ENCODE measurements around the gene ODF2L. TPM values are rescaled to one million over a fixed set of nuclear protein-coding genes. Genes with fewer than 3 reads are reported as not detected.

Gene ODF2L
- polyA plus RNA-seq, 4 donors, result 4.1 to 36.8 (median 12.3) TPM

DNA sequence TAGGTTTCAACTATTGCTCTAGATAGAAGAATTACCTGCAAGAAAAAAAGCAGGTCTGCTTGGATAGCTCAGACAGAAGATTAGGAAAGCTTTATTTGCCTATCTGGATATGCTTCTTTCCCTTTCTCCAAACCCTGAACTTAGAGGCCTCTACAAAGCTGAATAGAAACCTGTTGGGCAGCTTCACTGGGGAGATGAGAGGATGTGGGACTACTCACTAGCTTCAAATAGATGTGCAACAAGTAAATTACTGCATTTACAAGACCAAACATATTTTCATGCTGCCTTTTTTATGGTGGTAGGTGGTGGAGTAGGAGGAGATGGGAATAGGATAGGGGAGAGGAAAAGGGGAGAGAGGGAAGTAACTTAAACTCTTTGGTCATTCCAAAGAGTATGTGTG lies 34.3 kb upstream of the ODF2L start:
- no peak overlapping the region for H3K4me3 ChIP-seq (ENCODE audit: low read depth in 1 of 3, low read length in 3 of 3)
- peak overlapping the region in 1 of 3 donors; percentile 68 for H3K27ac ChIP-seq (ENCODE audit: low read depth in 1 of 3, low read length in 2 of 3)
- FAIRE-seq (no peak), DNase-seq (no peak)
- H3K4me1 ChIP-seq (ENCODE audit: control insufficient read depth in 3 of 3, insufficient read depth in 2 of 3, low read depth in 1 of 3, low read length in 2 of 3), result peaks cover 0 to 4% (median 0%) of the 10 kb centered on the region in 3 donors
- H3K27me3 ChIP-seq (ENCODE audit: control insufficient read depth in 3 of 3, insufficient read depth in 3 of 3, low read length in 3 of 3), result no peaks in the 10 kb centered on the region
- H3K36me3 ChIP-seq (ENCODE audit: control insufficient read depth in 3 of 3, insufficient read depth in 2 of 3, low read depth in 1 of 3, low read length in 3 of 3), result no peaks in the 10 kb centered on the region
- H3K9me3 ChIP-seq (ENCODE audit: control insufficient read depth in 2 of 2, insufficient read depth in 1 of 2, low read depth in 1 of 2, low read length in 1 of 2), result no peaks in the 10 kb centered on the region

DNA sequence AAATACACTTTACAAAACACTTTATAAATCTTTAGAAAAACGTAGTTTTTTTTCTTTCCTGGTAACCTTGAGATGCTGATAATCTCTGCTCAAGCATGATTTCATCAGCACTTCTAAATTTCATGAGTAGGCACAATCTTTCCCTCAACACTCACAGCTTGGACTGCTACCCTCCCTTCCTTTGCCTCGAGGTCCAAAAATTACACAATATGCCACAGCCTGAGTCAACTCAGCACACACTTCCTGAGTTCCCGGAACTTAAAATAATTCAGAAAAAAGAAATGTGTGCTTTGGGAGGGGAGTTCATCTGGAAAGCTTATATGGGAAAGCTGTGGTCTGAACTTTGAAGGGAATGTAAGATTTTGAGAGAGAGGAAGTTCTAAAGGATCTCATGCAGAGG lies 33.7 kb upstream of the ODF2L start:
- Histone ChIP-seq H3K27me3 (ENCODE audit: control insufficient read depth in 3 of 3, insufficient read depth in 3 of 3, low read length in 3 of 3) (no peaks in the 10 kb centered on the region), H3K36me3 (ENCODE audit: control insufficient read depth in 3 of 3, insufficient read depth in 2 of 3, low read depth in 1 of 3, low read length in 3 of 3) (no peaks in the 10 kb centered on the region), H3K4me1 (ENCODE audit: control insufficient read depth in 3 of 3, insufficient read depth in 2 of 3, low read depth in 1 of 3, low read length in 2 of 3) (peaks cover 0 to 4% (median 0%) of the 10 kb centered on the region in 3 donors), H3K9me3 (ENCODE audit: control insufficient read depth in 2 of 2, insufficient read depth in 1 of 2, low read depth in 1 of 2, low read length in 1 of 2) (no peaks in the 10 kb centered on the region), H3K27ac (ENCODE audit: low read depth in 1 of 3, low read length in 2 of 3) (peak overlapping the region in 1 of 3 donors; percentile 68), H3K4me3 (ENCODE audit: low read depth in 1 of 3, low read length in 3 of 3) (no peak overlapping the region)
- no peak for FAIRE-seq
- WGBS, 3 donors, result 22 to 32% (median 26%) methylated on average over 3 of the region's 3 CpGs
- peak in 1 of 2 donors; percentile 27 for DNase-seq

DNA sequence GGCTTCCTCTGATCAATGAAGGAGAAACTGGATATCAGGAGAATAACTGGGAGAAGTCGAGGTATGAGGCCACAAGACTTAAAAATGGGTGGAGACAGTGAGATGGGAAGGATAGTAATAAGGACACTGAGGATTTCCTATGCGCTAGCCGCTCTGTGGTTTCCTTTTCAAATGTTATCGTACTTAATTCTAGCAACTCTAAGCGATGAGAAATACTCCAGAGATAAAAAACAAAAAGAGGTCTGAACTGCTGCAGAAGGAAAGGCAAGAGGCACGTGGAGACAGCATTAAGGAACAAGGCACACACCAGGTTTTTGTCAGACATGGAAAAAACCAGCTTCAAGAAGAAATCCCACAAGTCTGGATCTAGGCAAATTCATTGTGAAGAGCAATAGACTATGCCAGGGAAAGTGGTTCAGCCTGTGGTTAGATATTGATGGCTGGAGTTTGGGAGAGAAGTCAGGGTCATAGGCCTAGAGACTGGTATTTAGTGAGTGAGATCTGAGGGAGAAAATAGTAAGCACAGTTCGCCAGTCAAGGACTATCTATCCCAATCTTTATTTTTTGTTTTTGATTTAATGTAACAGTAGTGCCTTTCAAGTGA lies 33.1 kb upstream of the ODF2L start:
- H3K27ac ChIP-seq (ENCODE audit: low read depth in 1 of 3, low read length in 2 of 3), result peak overlapping the region in 1 of 3 donors; percentile 1
- H3K4me3 ChIP-seq (ENCODE audit: low read depth in 1 of 3, low read length in 3 of 3), result no peak overlapping the region
- no peak for DNase-seq
- 75 to 80% (median 77%) methylated on average over 7 of the region's 7 CpGs for WGBS, 3 donors
- H3K36me3 ChIP-seq (ENCODE audit: control insufficient read depth in 3 of 3, insufficient read depth in 2 of 3, low read depth in 1 of 3, low read length in 3 of 3), result no peaks in the 10 kb centered on the region
- FAIRE-seq, result no peak
- no peaks in the 10 kb centered on the region for H3K9me3 ChIP-seq (ENCODE audit: control insufficient read depth in 2 of 2, insufficient read depth in 1 of 2, low read depth in 1 of 2, low read length in 1 of 2)
- no peaks in the 10 kb centered on the region for H3K27me3 ChIP-seq (ENCODE audit: control insufficient read depth in 3 of 3, insufficient read depth in 3 of 3, low read length in 3 of 3)
- peaks cover 0 to 4% (median 0%) of the 10 kb centered on the region in 3 donors for H3K4me1 ChIP-seq (ENCODE audit: control insufficient read depth in 3 of 3, insufficient read depth in 2 of 3, low read depth in 1 of 3, low read length in 2 of 3)

DNA sequence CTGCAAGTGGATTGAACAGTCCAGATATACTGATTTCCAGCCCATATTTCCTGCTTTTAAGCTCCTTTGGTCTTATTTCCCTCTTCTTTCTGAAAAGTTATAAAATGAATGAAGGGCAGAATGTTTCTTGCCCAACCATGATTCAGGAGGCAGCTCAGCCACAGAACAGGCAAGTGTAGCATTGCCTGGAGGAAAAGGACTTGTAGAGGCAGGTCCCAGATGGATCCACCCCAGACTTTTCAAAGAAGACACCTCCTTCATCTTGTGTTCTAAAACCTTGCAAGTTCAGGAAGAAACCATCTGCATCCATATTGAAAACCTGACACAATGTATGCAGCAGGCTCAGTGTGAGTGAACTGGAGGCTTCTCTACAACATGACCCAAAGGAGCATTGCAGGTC lies 27.8 kb upstream of the ODF2L start, which contains the start of gene CLCA2:
Gene CLCA2, plus strand, starts transcription at position 299 of the 400 bp plus-strand sequence. Its CDS starts 77 bp downstream, at position 376.
- Histone ChIP-seq H3K27ac (ENCODE audit: low read depth in 1 of 3, low read length in 2 of 3) (no peak within 1 kb of the TSS), H3K27me3 (ENCODE audit: control insufficient read depth in 3 of 3, insufficient read depth in 3 of 3, low read length in 3 of 3) (no peaks in the 10 kb centered on the region), H3K4me3 (ENCODE audit: low read depth in 1 of 3, low read length in 3 of 3) (no peak within 1 kb of the TSS), H3K36me3 (ENCODE audit: control insufficient read depth in 3 of 3, insufficient read depth in 2 of 3, low read depth in 1 of 3, low read length in 3 of 3) (no peaks in the 10 kb centered on the region), H3K4me1 (ENCODE audit: control insufficient read depth in 3 of 3, insufficient read depth in 2 of 3, low read depth in 1 of 3, low read length in 2 of 3) (no peaks in the 10 kb centered on the region), H3K9me3 (ENCODE audit: control insufficient read depth in 2 of 2, insufficient read depth in 1 of 2, low read depth in 1 of 2, low read length in 1 of 2) (no peaks in the 10 kb centered on the region)
- FAIRE-seq (no peak), DNase-seq (no peak)

DNA sequence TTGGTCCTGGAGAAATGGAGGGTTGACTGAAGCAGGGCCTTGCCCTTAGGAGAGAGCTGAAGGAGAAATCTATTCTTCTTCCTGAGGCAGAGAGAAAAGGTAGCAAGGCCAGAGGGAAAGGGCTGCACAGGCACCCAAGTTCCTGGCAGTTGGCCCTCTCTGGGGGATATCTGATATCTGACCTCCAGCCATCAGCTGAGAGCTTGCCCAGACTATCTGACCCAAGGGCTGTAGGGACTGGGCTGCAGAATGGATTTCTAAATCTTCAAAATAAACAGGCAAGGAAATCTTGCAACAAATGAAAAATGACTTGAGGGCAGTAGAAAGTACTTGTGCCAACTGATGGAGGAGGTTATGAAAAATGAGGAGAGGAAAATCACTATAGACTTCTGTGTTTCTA lies 27.4 kb upstream of the ODF2L start:
- no peak for FAIRE-seq
- Histone ChIP-seq H3K27ac (ENCODE audit: low read depth in 1 of 3, low read length in 2 of 3) (no peak overlapping the region), H3K4me1 (ENCODE audit: control insufficient read depth in 3 of 3, insufficient read depth in 2 of 3, low read depth in 1 of 3, low read length in 2 of 3) (no peaks in the 10 kb centered on the region), H3K36me3 (ENCODE audit: control insufficient read depth in 3 of 3, insufficient read depth in 2 of 3, low read depth in 1 of 3, low read length in 3 of 3) (no peaks in the 10 kb centered on the region), H3K27me3 (ENCODE audit: control insufficient read depth in 3 of 3, insufficient read depth in 3 of 3, low read length in 3 of 3) (no peaks in the 10 kb centered on the region), H3K4me3 (ENCODE audit: low read depth in 1 of 3, low read length in 3 of 3) (no peak overlapping the region), H3K9me3 (ENCODE audit: control insufficient read depth in 2 of 2, insufficient read depth in 1 of 2, low read depth in 1 of 2, low read length in 1 of 2) (no peaks in the 10 kb centered on the region)
- DNase-seq, result no peak

DNA sequence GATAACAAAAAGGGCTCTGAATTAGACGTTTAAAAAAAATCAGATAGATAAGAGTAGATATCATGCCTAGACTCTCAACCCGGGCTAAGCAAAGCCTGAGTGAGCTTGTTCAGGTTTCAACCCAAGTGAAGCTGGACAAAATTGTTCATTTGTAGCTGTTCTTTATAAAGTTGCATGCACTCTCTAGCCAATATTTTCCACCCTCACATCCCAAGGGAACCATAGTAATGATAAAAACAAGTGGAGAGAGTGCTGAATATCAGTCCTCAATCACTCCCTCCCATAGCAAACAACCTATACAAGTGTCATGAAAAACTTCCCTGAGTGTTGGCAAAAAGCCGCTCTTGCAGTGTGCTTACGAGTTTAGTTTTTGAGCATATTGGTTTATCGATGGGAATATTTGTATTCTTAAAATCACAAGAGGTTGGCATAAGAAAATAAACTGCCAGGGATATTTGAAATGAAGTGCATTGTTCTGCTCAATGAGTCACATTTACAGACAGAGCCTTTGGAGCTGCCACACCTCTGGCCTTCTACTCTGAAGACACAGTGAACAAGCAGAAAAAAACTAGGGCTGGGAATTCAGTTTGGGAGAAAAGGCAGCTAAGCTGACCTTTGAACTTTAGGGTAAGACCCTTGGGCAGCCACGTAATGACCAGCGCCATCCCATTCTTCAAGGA lies 25.6 kb upstream of the ODF2L start:
- WGBS, 3 donors, result 63 to 79% (median 74%) methylated on average over 7 of the region's 7 CpGs
- H3K27ac ChIP-seq (ENCODE audit: low read depth in 1 of 3, low read length in 2 of 3), result no peak overlapping the region

DNA sequence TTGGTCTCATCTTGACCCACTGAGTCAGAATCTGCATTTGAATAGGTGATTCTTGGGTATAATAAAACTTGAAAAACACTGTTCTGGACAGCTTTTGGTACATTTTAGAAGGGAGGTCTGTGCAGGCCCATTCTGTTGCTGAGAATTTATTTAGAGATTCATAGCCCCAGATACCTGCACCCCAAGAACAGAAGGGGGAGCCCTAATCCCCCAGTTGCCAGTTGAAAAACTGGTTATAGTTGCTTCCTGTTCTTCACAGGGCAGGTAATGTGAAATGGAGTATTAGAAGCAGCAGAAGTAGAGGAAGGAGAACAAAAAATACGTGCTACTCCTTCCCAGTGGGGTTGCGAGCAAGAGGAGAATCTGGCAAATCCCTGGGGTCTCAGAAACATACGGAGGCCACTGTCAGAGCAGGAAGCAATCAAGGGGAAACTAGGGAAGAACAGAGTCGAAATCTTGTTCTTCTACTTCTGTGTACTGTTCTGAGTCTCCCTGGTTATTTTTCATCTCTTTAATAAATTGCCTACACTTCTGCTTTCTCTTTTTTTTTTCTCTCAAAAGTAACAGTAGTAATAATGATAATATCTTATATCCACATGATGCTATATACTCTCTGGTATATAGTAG lies 23.3 kb upstream of the ODF2L start:
- Histone ChIP-seq H3K4me1 (ENCODE audit: control insufficient read depth in 3 of 3, insufficient read depth in 2 of 3, low read depth in 1 of 3, low read length in 2 of 3) (no peaks in the 10 kb centered on the region), H3K27me3 (ENCODE audit: control insufficient read depth in 3 of 3, insufficient read depth in 3 of 3, low read length in 3 of 3) (no peaks in the 10 kb centered on the region), H3K9me3 (ENCODE audit: control insufficient read depth in 2 of 2, insufficient read depth in 1 of 2, low read depth in 1 of 2, low read length in 1 of 2) (no peaks in the 10 kb centered on the region), H3K4me3 (ENCODE audit: low read depth in 1 of 3, low read length in 3 of 3) (no peak overlapping the region), H3K27ac (ENCODE audit: low read depth in 1 of 3, low read length in 2 of 3) (no peak overlapping the region), H3K36me3 (ENCODE audit: control insufficient read depth in 3 of 3, insufficient read depth in 2 of 3, low read depth in 1 of 3, low read length in 3 of 3) (no peaks in the 10 kb centered on the region)
- FAIRE-seq (no peak), DNase-seq (peak; percentile 50 to 57)
- 42 to 65% (median 58%) methylated on average over 4 of the region's 4 CpGs for WGBS, 3 donors

More for the DNA sequence above, 25.6 kb upstream of the ODF2L start:
- no peaks in the 10 kb centered on the region for H3K36me3 ChIP-seq (ENCODE audit: control insufficient read depth in 3 of 3, insufficient read depth in 2 of 3, low read depth in 1 of 3, low read length in 3 of 3)
- no peak for DNase-seq
- no peak for FAIRE-seq
- H3K9me3 ChIP-seq (ENCODE audit: control insufficient read depth in 2 of 2, insufficient read depth in 1 of 2, low read depth in 1 of 2, low read length in 1 of 2), result no peaks in the 10 kb centered on the region
- no peaks in the 10 kb centered on the region for H3K27me3 ChIP-seq (ENCODE audit: control insufficient read depth in 3 of 3, insufficient read depth in 3 of 3, low read length in 3 of 3)
- H3K4me1 ChIP-seq (ENCODE audit: control insufficient read depth in 3 of 3, insufficient read depth in 2 of 3, low read depth in 1 of 3, low read length in 2 of 3), result no peaks in the 10 kb centered on the region
- no peak overlapping the region for H3K4me3 ChIP-seq (ENCODE audit: low read depth in 1 of 3, low read length in 3 of 3)

DNA sequence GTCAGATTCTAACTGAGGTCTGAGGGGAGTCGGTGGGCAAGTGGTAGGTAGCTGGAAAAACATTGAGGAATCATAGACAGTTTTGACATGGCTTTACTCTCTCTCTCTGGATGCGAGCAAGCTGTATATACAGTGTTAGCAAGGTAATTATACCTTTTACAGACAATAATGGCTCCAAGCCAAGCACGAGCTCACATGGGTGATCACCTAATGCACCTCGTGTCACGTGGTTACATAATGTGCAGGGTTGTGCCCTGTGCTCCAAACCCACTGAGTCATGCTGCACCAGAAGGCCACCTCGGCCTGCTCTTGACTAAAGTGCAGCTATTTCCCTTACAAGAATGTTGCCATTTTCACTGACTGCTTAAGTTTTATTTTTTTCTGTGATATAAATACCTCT lies 20.2 kb upstream of the ODF2L start:
- no peaks in the 10 kb centered on the region for H3K9me3 ChIP-seq (ENCODE audit: control insufficient read depth in 2 of 2, insufficient read depth in 1 of 2, low read depth in 1 of 2, low read length in 1 of 2)
- DNase-seq (peak; percentile 79 to 87), FAIRE-seq (no peak)
- no peaks in the 10 kb centered on the region for H3K27me3 ChIP-seq (ENCODE audit: control insufficient read depth in 3 of 3, insufficient read depth in 3 of 3, low read length in 3 of 3)
- H3K27ac ChIP-seq (ENCODE audit: low read depth in 1 of 3, low read length in 2 of 3), result no peak overlapping the region
- H3K36me3 ChIP-seq (ENCODE audit: control insufficient read depth in 3 of 3, insufficient read depth in 2 of 3, low read depth in 1 of 3, low read length in 3 of 3), result no peaks in the 10 kb centered on the region
- no peaks in the 10 kb centered on the region for H3K4me1 ChIP-seq (ENCODE audit: control insufficient read depth in 3 of 3, insufficient read depth in 2 of 3, low read depth in 1 of 3, low read length in 2 of 3)
- H3K4me3 ChIP-seq (ENCODE audit: low read depth in 1 of 3, low read length in 3 of 3), result no peak overlapping the region
- WGBS, 3 donors, result 29 to 67% (median 35%) methylated on average over 6 of the region's 6 CpGs
